RCC 7860 (cell line): ENCODE data around the gene SPRN.

Experiments
- DNase-seq: peaks from one replicate; pipeline ENCODE4 v3.0.0-alpha.2; 2015; ENCODE audit warnings: low spot score
- FAIRE-seq: peaks from 2 replicates; lab custom pipeline; 2012; peaks lifted over from hg19 to GRCh38; lab: Jason Lieb, UNC

The SPRN gene

GRCh38 chr10:133457100-133457841, 32.8 kb upstream of the SPRN start:
- FAIRE-seq, result no peak
- no peak for DNase-seq

- no peak for FAIRE-seq
- no peak for DNase-seq
Observed at GRCh38 chr10:133456041-133456951, 31.9 kb upstream of the SPRN start.

GRCh38 chr10:133455611-133456031, 31.2 kb upstream of the SPRN start:
- FAIRE-seq, result no peak

GRCh38 chr10:133455196-133455595, 30.8 kb upstream of the SPRN start:
- DNase-seq (no peak), FAIRE-seq (no peak)

More at GRCh38 chr10:133455611-133456031, 31.2 kb upstream of the SPRN start:
- no peak for DNase-seq

GRCh38 chr10:133454204-133454893, 29.9 kb upstream of the SPRN start:
- no peak for FAIRE-seq

GRCh38 chr10:133453516-133454203, 29.2 kb upstream of the SPRN start, which contains the start of gene SCART1:
SCART1 (plus strand) TSS chr10:133453945; CDS start chr10:133453998, 53 bp downstream.
- DNase-seq (no peak), FAIRE-seq (no peak)

More at GRCh38 chr10:133454204-133454893, 29.9 kb upstream of the SPRN start:
- no peak for DNase-seq

GRCh38 chr10:133452453-133452852, 28.0 kb upstream of the SPRN start:
- DNase-seq, result no peak
- FAIRE-seq, result no peak

GRCh38 chr10:133451346-133451745, 26.9 kb upstream of the SPRN start:
- DNase-seq (no peak), FAIRE-seq (no peak)

GRCh38 chr10:133448120-133448519, 23.7 kb upstream of the SPRN start:
- FAIRE-seq, result no peak
- no peak for DNase-seq

- no peak for FAIRE-seq
- DNase-seq, result no peak
Observed at GRCh38 chr10:133446979-133447378, 22.6 kb upstream of the SPRN start.

GRCh38 chr10:133445751-133446708, 21.6 kb upstream of the SPRN start:
- no peak for DNase-seq
- no peak for FAIRE-seq

GRCh38 chr10:133445268-133445732, 20.9 kb upstream of the SPRN start:
- FAIRE-seq (no peak), DNase-seq (no peak)

- DNase-seq (no peak), FAIRE-seq (no peak)
Observed at GRCh38 chr10:133444342-133445267, 20.2 kb upstream of the SPRN start.

GRCh38 chr10:133442967-133443924, 18.8 kb upstream of the SPRN start:
- FAIRE-seq, result no peak

GRCh38 chr10:133442191-133442966, 18.0 kb upstream of the SPRN start:
- no peak for DNase-seq
- FAIRE-seq, result no peak

More at GRCh38 chr10:133442967-133443924, 18.8 kb upstream of the SPRN start:
- DNase-seq, result no peak

- no peak for FAIRE-seq
Observed at GRCh38 chr10:133441780-133442179, 17.4 kb upstream of the SPRN start.

More at GRCh38 chr10:133441780-133442179, 17.4 kb upstream of the SPRN start:
- DNase-seq, result no peak
